ENCODE data around the gene PVALEF. TPM values are rescaled to one million over a fixed set of nuclear protein-coding genes. Genes with fewer than 3 reads are reported as not detected.

The PVALEF gene
- total RNA-seq, 1 donor from 2014 or later: not detected

GRCh38 chr17:81121841-81122733, 43.2 kb upstream of the PVALEF start:
- Mint-ChIP-seq H3K27ac (no peak overlapping the region), H3K27me3 (peaks cover 2% of the 10 kb centered on the region), H3K4me3 (no peak overlapping the region), H3K4me1 (peaks cover 5% of the 10 kb centered on the region), H3K36me3 (ENCODE audit: low read depth) (no peaks in the 10 kb centered on the region), H3K9me3 (no peaks in the 10 kb centered on the region)
- ChIA-PET CTCF (no interaction called here), POLR2A (no interaction called here)
- DNase-seq (no peak), ATAC-seq (ENCODE audit: low read depth) (no peak)
- TF ChIP-seq CTCF (IDR thresholded peaks at IDR 0.05): no peak
- intact Hi-C loops (cut with micrococcal nuclease): no loop called here

- peaks cover 5% of the 10 kb centered on the region for H3K4me1 Mint-ChIP-seq
- no peak overlapping the region for H3K4me3 Mint-ChIP-seq
- POLR2A ChIA-PET: no interaction called here
- ATAC-seq (ENCODE audit: low read depth) (no peak), DNase-seq (no peak)
- CTCF ChIA-PET: no interaction called here
- no peak overlapping the region for H3K27ac Mint-ChIP-seq
- H3K36me3 Mint-ChIP-seq (ENCODE audit: low read depth): no peaks in the 10 kb centered on the region
- peaks cover 2% of the 10 kb centered on the region for H3K27me3 Mint-ChIP-seq
- intact Hi-C loops (cut with micrococcal nuclease): no loop called here
- no peaks in the 10 kb centered on the region for H3K9me3 Mint-ChIP-seq
- no peak for TF ChIP-seq CTCF (IDR thresholded peaks at IDR 0.05)
Measured at GRCh38 chr17:81123052-81124048, 42.0 kb upstream of the PVALEF start.

- ChIA-PET CTCF (no interaction called here), POLR2A (no interaction called here)
- DNase-seq: no peak
- no peak for TF ChIP-seq CTCF (IDR thresholded peaks at IDR 0.05)
- no peaks in the 10 kb centered on the region for H3K9me3 Mint-ChIP-seq
- intact Hi-C loops (cut with micrococcal nuclease): no loop called here
- no peaks in the 10 kb centered on the region for H3K4me1 Mint-ChIP-seq
- H3K36me3 Mint-ChIP-seq (ENCODE audit: low read depth): no peaks in the 10 kb centered on the region
- H3K4me3 Mint-ChIP-seq: no peak overlapping the region
- peaks cover 2% of the 10 kb centered on the region for H3K27me3 Mint-ChIP-seq
- H3K27ac Mint-ChIP-seq: no peak overlapping the region
- ATAC-seq (ENCODE audit: low read depth): no peak
Measured at GRCh38 chr17:81124377-81124776, 40.9 kb upstream of the PVALEF start.

- POLR2A ChIA-PET: no interaction called here
- CTCF ChIA-PET: no interaction called here
- intact Hi-C loops (cut with micrococcal nuclease): no loop called here
- Mint-ChIP-seq H3K27me3 (peaks cover 2% of the 10 kb centered on the region), H3K27ac (no peak overlapping the region), H3K36me3 (ENCODE audit: low read depth) (no peaks in the 10 kb centered on the region), H3K4me3 (no peak overlapping the region), H3K4me1 (no peaks in the 10 kb centered on the region), H3K9me3 (no peaks in the 10 kb centered on the region)
- TF ChIP-seq CTCF (IDR thresholded peaks at IDR 0.05): no peak
- ATAC-seq (ENCODE audit: low read depth) (no peak), DNase-seq (no peak)
Measured at GRCh38 chr17:81125573-81126081, 39.7 kb upstream of the PVALEF start.

Data from activated B cell treated with CpG ODN at 0.5 μM for 24 hours (primary cell).